GM21529 (cell line): ENCODE measurements around the gene KIAA0232.
"Not testable (repeated sequence)": the region's sequence is repeated elsewhere in the genome, so short reads cannot be mapped to it uniquely, and the experiment has no call there.

Experiments
- ATAC-seq: cut with Tn5 transposase; IDR thresholded peaks from one replicate; pipeline ENCODE4 v1.9.1; 2021; ENCODE audit not compliant: unreplicated experiment

KIAA0232 gene

DNA sequence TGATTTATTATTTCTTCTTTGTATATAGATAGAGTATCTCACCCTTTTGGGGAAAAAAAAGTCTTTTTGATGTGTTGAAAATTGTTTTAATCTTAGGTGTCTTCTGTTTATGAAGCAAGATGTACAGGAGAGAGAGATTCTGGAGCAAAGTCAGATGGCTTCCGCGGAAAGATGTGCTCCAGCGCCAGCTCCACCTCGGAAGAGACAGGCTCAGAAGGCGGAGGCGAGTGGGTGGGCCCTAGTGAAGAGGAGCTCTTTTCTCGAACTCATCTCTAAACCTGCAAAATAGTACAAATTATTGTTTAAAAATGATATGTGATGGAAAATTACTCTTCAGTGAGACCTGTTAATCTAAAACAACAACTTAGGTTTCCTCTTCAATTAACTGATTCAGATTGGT is 98.2 kb downstream of the KIAA0232 start:
- no peak for ATAC-seq

DNA sequence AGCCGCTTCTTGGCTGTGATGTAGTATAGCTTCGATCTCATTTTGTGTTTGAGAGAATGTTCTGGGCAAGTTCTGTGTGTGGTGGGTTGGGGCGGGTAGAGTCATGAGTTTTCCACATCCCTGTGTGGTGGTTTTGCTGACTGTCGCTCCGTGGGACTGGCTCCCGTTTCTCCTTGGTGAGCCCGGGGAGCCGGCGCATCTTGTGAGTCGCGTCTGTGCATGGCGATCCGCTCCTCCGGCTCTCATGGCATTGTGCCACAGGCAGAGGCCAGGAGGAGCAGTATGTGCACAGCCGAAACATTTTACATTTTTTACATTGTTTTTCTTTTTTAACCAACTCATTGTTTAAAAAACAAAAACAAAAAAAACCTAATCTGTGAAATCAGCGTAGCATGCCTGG is 99.4 kb downstream of the KIAA0232 start:
- ATAC-seq, result no peak

DNA sequence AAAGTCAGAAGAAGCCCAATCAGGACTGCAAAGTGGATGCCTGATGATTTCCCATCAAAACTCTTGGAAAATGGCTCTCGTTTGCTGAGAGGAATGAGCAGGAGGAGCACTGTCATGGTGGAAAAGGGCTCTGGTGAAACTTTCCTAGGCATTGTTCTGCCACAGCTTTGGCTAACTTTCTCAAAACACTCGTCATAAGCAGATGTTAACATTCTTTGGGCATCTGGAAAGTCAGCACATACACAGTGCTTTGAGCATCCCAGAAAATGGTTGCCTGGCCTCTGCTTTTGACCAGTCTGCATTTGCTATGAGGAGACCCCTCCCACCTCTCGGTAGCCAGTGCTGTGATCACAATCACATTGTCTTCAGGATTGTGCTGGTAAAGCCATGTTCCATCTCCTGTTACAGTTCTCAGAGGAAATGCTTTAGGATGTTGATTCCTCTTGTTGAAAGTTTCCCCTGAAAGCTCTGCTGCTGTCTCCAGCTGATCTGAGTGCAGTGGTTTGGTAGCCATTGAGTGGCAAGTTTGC is 101.9 kb downstream of the KIAA0232 start:
- ATAC-seq, result no peak

DNA sequence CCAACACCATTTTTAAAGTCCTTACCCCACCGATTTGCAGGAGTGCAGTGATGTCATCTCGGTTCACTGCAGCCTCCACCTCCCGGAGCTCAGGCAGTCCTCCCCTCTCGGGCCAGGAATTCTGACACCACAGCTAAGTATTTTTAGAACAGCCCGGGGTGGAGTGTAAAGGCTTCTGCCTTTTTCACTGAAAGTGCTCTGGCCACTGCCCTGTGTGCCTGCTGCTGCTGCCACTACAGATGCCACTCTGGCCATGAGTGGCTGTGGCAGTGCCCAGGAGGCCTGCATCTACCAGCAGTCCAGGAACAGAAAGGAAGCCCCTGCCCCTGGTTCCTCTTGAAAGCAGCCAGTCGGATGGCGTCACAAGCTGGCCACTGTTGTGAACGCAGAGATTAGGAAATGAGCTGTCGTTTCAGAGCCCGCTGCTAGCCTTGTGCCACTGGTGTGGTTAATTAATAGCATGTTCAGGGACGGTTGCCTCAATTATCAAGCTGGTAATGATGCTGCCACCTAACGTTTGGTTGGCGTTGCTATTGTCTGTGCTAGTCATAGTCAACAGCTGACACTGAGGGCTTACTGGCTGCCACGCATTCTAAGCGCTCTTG is 103.5 kb downstream of the KIAA0232 start:
- peak; percentile 72 for ATAC-seq

DNA sequence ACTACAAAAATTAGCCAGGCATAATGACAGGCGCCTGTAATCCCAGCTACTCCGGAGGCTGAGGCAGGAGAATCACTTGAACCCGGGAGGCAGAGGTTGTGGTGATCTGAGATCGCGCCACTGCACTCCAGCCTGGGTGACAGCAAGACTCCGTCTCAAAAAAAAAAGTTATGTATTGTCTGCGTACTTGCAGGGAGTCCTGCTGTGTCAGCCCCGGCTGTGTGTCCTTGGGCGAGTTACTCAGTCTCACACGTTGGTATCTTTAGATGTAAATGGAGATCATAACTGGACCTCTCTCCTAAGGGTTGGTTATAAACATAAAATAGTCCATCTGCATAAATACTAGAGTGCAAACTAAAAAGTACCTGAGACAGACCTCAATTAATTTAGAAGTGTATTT is 104.4 kb downstream of the KIAA0232 start:
- ATAC-seq, result no peak

DNA sequence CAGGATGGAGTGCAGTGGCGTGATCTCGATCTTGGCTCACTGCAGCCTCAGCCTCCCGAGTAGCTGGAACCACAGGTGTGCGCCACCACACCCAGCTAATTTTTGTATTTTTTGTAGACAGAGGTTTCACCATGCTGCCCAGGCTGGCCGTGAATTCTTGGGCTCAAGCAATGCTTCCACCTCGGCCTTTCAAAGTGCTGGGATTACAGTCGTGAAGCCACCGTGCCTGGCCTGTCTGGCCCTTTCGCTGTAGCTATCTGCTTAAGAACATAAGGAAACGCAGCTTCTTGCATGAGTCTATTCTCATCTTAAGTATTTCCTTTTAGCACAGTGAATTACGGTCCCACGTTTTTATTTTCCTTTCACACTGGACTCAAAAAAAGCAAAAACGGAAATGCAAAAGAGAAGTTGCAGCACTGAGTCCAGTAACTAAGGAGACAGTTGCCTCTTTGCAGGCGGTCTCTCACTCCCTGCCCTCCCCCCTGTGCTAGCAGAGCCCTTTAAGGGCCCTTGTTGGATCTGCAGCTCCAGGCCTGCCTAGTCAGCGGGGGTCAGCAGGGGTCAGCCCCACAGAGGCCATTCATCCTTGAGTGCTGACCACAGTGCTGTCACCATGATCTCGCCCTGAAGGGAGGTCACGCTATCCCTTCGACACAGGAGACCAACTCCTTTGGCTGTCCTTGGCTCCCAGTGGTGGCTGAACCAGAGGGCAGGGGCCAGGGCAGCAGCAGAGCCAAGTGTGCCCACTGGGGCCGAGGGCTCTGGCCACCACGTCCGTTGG is 105.3 kb downstream of the KIAA0232 start:
- no peak for ATAC-seq

DNA sequence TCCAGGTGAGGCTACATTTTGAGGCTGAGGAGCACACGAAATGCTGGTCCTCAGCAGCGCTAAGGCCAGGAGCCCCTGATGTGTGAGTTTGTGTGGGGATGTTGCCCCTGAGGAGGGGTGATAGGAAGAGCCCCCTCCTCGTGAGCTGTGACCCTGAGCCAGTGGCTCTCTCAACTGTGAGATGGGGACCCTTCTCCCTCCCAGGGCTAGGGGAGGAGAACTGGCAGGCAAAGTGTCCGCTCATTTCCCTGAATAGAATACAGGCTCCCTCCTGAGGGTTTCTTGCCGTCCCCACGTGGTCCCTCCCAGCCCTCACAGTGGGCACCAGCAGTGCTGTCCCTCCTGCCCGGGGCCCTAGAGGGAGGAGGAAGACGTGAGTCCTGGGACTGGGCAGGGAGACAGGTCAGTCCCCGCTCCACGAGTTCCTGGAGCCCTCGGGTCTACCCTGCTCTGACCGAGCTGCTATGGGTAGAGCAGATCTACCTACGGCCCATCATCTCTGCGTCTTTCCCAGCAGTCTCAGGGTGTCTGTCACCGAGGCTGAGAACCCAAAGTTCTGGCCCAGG is 106.1 kb downstream of the KIAA0232 start:
- ATAC-seq, result no peak

DNA sequence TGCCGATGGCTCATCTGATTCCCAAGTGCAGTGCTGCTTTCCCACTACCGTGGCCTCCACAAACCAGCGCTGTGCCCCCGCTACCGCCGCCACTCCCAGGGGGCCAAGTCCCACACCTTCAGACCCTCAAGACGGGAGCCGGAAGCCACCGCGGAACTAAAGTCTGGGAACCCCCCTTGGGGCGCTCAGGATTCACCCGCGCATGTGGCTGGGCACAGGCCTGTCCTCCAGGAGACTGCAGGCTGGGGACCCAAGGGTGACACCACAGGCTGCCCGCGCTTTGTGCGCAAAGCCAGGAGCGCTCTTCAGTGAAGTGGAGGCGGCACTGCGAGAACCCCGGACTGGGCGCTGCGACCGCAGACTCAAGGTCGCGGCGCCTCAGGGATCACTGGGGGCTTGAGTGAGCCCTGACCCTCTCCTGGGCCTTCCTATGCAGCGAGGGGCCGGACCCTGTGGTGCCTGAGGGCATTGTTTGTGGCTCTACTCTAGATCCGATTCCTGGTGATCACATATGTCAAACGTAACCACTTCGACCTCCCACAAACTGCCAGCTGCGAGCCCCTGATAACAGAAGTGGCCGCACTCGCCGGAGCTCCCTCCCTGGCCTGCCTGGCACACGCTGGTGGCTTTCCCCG is 106.7 kb downstream of the KIAA0232 start:
- ATAC-seq, result no peak

DNA sequence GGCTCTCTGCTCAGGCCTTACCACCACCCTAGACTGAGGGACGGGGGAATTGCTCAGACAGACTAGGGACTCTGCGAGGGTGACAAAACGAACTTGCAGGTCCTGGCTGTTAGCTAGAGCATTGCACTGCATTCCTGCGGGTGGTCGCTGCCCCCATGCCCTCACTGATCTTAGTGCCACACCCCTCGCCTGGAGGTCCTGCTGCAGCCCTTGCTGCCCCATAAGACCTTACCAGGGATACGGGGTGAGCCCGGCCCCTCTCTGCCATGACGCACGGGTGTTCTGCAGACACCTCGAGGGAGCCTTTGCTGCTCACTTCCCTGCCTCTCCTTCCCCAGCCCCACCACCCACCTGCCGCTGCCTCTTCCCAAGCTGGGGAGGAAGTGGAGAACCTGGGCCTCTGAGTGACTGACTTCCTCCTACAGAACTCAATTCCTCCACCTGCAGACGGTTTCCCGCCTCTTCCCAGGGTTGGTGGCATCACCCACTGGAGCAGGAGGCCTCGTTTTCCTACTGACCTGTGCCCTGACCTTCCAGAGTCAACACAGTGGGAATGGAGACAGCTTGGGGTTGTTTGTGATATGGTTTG is 107.3 kb downstream of the KIAA0232 start:
- no peak for ATAC-seq

DNA sequence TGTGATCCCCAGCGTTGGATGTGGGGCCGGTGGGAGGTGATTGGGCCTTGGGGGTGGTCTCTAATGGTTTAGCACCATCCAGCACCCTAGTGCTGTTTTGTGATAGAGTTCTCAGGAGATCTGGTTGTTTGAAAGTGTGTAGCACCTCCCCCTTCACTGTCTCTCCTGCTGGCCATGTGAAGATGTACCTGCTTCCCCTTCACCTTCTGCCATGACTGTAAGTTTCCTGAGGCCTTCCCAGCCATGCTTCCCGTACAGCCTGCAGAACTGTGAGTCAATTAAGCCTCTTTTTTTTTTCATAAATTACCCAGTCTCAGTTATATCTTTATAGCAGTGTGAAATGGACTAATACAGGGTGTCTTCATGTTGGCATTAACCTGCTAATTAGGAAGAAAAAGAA is 107.8 kb downstream of the KIAA0232 start:
- ATAC-seq, result no peak

DNA sequence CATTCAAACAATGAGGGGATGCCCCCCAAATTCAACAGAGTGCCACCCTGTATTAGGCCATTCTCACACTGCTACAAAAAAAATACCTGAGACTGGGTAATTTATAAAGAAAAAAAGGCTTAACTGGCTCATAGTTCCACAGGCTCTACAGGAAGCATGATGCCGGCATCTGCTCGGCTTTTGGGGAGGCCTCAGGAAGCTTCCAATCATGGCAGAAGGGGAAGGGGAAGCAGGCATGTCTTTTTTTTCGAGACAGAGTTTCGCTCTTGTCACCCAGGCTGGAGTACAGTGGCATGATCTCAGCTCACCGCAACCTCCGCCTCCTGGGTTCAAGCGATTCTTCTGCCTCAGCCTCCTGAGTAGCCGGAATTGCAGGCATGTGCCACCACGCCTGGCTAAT is 108.4 kb downstream of the KIAA0232 start:
- not testable (repeated sequence) for ATAC-seq

DNA sequence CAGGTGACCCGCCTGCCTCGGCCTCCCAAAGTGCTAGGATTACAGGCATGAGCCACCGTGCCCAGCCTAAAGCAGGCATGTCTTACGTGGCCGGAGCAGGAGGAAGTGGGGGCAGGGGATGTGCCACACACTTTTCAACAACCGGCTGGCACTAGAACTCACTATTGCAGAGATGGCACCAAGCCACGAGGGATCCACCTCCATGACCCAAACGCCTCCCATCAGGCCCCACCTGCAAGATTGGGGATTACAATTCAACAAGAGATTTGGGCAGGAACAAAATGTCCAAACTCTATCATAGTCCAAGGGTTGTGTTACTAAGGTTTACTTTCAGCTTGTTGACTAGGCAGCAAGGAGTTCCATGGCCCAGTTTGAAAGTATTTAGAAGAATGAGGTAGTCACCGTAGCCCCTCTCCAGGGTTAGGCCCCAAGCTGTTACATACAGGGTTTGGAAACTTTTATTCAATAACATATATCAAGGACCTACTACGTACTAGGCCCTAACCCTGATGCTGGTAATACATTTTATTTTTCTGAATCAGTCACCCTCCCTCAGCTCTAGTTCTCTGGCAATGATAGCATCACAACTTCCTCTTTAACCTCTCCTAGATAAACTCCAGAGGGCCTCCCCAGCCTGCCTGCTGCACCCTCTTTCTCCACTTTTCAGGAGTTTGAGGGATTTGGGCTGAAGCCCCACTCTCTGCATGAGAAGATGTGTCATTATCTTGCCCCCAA is 109.1 kb downstream of the KIAA0232 start:
- no peak for ATAC-seq

DNA sequence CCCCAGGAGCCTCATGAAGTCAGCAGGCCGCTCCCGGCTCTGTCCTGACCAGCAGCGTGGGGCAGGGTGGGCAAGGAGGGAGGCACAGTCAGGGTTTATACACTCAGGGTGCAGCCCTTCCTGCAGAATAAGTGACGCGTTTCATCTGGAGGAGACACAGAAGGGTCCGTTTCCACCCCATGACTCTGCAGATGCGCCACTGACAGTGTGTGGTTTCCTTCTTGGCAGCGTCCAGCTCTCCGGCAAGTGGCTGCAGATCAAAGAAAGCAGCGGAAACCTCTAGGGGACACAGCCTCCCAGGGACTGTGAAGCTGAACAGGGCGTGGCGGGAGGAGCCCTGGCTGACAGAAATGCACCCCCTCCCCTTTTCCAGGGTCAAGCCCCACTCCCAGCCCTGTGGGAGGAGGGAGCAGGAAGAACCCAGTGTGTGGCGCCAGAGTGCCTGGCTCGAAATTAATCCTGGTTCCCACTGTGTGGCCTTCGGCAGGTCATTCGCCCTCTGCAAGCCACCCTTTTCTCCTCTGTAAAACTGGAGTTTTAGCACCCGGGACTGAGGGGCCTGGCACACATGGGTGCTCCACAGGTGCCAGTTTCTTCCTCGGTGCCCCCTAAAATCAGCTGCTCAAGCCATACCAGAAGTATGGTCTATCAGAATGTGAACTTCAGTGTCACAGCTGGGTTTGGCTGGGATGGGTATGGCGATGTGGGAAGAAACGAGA is 109.8 kb downstream of the KIAA0232 start:
- no peak for ATAC-seq

DNA sequence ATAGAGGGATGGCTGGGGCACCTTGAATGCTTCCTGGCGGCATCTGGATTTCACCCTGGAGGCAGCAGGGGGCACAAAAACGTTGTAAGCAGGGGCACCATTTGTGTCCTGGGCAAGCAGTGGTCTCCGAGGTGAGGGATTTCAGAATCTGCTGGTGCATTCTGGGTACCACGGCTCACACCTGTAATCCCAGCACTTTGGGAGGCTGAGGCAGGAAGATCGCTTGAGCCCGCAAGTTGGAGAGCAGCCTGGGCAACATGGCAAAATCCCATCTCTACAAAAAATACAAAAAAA is 110.3 kb downstream of the KIAA0232 start:
- no peak for ATAC-seq

DNA sequence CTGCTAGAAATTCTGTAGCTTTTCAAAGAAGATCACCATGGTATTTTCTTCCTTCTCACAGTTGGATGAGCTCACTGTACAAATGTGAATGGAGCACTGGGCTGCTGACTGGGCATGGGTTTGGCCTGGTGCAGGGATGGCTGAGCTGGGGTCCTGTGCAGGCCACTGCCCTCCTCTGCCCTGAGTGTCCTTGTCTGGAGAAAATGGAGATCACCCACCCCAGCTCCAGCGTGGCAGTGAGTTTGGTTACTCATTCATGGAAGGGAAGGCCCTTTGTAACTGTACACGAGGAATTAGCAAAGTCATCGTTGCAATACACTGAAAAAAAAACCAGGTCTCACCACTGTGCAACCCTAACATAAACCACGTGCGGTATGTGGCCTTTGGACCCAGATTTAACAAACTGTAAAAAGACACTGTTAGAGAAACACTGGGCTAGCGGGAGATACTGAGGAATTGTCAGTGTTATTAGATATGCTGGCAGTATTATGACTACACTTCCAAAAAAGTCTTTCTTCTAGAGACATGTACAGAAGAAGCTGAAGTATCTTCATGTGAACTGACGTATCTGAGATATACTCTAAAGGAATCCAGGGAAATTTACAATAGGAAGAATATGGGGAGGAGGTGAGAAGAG is 111.0 kb downstream of the KIAA0232 start:
- no peak for ATAC-seq

DNA sequence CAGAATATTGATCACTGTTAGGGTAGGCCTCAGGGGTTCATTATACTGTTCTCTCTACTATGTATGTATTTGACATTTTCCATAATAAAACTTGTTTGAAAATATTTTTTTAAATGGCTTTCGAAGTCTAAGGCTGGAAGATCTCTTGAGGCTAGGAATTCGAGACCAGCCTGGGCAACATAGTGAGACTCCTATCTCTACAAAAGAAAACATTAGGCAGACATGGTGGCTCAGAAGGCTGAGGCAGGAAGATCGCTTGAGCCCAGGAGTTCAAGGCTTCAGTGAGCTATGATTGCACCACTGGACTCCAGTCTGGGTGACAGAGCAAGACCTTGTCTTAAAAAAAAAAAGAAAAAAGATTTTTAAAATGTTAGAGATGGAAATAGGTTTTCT is 111.6 kb downstream of the KIAA0232 start:
- ATAC-seq, result no peak

DNA sequence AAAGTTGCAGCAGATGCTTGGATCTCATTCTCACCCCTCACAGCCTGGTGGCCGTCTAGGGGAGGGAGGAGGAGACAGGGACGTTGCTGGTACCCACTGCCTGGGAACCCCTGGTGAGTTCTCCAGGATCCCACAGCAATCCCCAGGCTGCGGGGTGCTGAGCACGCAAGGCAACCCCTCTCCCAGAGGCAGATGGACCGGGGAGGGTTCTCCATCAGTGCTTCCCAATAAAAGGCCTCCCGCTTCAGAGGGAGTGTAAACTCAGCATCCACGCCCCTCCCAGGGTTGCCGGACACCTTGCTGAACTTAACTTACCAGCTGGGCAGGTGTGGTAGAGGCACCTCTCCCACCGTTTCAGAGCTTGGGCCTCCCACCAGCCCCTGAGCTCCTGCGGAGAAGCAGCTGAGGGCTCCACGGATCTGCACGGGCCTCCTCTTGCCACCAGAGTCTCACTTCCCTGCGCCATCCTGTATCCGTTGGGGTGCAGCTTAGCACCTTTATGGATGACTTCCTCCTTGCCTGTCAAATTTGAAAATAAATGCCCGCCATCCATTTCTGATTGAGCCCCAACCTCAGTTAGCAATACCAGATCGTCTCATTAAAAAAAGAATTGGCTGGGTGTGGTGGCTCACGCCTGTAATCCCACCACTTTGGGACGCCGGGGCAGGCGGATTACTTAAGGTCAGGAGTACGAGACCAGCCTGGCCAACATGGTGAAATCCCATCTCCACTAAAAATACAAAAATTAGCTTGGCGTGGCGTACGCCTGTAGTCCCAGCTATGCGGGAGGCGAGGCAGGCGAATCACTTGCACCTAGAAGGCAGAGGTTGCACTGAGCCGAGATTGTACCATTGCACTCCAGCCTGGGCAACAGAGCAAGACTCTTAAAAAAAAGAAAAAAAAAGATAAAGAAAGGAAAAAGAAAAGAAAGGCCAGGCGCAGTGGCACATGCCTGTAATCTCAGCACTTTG is 112.3 kb downstream of the KIAA0232 start:
- no peak for ATAC-seq

DNA sequence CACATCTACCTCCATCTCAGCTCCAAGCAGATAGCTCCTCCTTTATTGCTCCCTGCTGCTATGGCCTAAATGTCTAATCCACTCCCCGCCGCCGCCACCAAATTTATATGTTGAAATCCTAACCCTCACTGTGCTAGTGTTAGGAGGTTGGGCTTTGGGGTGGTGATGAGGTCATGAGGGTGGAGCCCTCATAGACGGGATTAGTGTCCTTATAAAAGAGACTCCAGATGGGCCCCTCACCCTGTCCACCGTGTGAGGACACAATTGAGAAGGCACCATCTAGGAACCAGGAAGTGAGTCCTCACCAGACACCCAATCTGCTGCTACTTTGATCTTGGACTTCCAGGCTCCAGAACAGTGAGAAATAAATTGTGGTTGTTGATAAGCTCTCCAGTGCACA is 113.5 kb downstream of the KIAA0232 start:
- no peak for ATAC-seq

DNA sequence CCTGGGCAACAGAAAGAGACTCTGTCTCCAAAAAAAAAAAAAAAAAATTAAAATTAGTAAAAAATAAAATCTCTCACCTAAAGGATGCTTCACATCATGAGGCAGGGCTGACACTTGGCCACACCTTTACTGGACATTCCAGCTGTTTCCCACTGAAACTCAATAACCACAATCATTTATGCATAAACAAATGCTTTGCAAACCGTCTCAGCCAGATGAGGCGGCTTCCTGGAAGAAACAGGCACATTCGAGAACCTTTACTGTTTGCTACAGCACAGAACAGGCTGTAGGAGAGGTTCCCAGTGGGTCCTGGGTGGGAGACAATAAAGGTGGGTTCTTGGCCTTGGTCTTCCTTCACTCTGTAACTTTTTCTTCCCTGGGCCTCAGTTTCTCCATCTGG is 116.2 kb downstream of the KIAA0232 start:
- no peak for ATAC-seq
